Smooth muscle cell of the umbilical artery (primary cell): Measurements from ENCODE around the gene MCFD2. TPM values are rescaled to one million over a fixed set of nuclear protein-coding genes. Genes with fewer than 3 reads are reported as not detected.

Experiments used
- total RNA-seq: library from RNA; depleted of rRNA; stranded (reverse); fragments of >200 nt; gene quantifications from 2 replicates; pipeline ENCODE4 v1.2.3, GENCODE V29; 2014

Gene MCFD2
- total RNA-seq = 411 and 503 TPM in 2 replicates

GRCh38 chr2:46915281-46915810 is at the start of gene MCFD2:
TSS of gene MCFD2 (minus strand) at chr2:46915806. CDS start at chr2:46909171, 6,635 bp downstream.

Other genes with a start within 250 kb of the MCFD2 start
- gene SOCS5, start 216.5 kb downstream of the MCFD2 start, total RNA-seq = 48.1 and 60.1 TPM in 2 replicates
- 21.7 and 26.5 TPM in 2 replicates for gene TTC7A, start 25.4 kb upstream of the MCFD2 start, total RNA-seq
- gene STPG4, start 239.5 kb upstream of the MCFD2 start, total RNA-seq = 0.32 and 0.89 TPM in 2 replicates